HUES6 (cell line): ENCODE results near the gene ZNF385C.
A peak's percentile ranks its signal among the peaks of the same experiment; 100 is the strongest.

Source experiments
- H3K27ac ChIP-seq: 2 replicates; pipeline ENCODE4 v1.7.0; 2013; ENCODE audit warnings: low read depth, mild to moderate bottlenecking, low read length, inconsistent platforms
- H3K27me3 ChIP-seq: 2 replicates; pipeline ENCODE4 v1.6.1; 2013; ENCODE audit warnings: low read length; ENCODE audit not compliant: control insufficient read depth, insufficient read depth
- H3K36me3 ChIP-seq: 2 replicates; pipeline ENCODE4 v1.6.1; 2013; ENCODE audit warnings: low read length; ENCODE audit not compliant: control insufficient read depth, insufficient read depth
- H3K4me1 ChIP-seq: 2 replicates; pipeline ENCODE4 v1.6.1; 2013; ENCODE audit warnings: low read length; ENCODE audit not compliant: control insufficient read depth, insufficient read depth
- H3K4me3 ChIP-seq: 2 replicates; pipeline ENCODE4 v1.5.1; 2013; ENCODE audit warnings: low read depth, low read length
- H3K9ac ChIP-seq: one replicate; pipeline ENCODE4 v1.6.1; 2013; ENCODE audit warnings: mild to moderate bottlenecking, low read length
- H3K9me3 ChIP-seq: 2 replicates; pipeline ENCODE4 v1.6.1; 2013; ENCODE audit warnings: low read depth, low read length; ENCODE audit not compliant: control insufficient read depth, insufficient read depth

Gene ZNF385C

DNA sequence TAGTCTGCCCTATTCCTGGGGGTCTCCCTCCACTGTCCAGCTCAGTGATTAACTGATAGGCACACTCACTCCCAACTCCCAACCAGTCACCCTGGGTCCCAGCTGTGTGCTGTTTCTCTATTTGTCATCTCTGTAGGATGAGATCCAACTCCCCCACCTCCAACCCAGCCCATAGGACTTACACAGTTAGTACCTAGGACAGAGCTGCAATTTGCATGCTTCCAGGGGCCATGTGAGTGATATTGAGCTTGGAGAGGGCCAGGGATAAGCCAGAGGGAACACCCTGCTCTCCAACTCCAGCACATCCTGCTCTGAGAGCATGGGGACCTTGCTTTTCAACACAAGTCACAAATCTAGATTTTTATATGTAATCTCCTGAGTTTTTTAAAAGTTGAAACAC is 56.7 kb downstream of the ZNF385C start:
- Histone ChIP-seq H3K9ac (no peak overlapping the region), H3K36me3 (no peaks in the 10 kb centered on the region), H3K9me3 (no peaks in the 10 kb centered on the region), H3K4me3 (no peak overlapping the region), H3K4me1 (peaks cover 18% of the 10 kb centered on the region), H3K27me3 (no peaks in the 10 kb centered on the region), H3K27ac (no peak overlapping the region)

DNA sequence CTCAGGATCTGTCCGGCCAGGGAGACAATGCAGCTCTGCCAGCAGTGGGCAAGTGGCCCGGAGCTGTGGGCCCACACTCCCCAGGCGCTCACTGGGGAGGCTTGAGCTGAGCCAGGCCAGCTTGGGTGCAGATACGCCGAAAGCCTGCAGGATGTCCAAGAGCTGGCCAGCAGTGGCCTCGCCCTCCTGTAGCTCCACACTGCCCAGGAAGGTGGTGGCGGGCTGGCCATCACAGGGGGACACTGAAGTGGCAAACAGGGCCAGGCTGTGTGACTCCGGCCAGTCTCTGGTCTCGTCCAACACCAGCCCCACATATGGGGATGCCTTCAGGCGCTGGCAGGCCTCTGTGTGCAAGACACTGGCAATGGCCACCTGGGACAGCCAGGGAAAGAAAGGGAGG is 57.5 kb downstream of the ZNF385C start:
- Histone ChIP-seq H3K27ac (no peak overlapping the region), H3K9me3 (no peaks in the 10 kb centered on the region), H3K4me1 (peaks cover 18% of the 10 kb centered on the region), H3K27me3 (no peaks in the 10 kb centered on the region), H3K9ac (no peak overlapping the region), H3K4me3 (no peak overlapping the region), H3K36me3 (no peaks in the 10 kb centered on the region)

DNA sequence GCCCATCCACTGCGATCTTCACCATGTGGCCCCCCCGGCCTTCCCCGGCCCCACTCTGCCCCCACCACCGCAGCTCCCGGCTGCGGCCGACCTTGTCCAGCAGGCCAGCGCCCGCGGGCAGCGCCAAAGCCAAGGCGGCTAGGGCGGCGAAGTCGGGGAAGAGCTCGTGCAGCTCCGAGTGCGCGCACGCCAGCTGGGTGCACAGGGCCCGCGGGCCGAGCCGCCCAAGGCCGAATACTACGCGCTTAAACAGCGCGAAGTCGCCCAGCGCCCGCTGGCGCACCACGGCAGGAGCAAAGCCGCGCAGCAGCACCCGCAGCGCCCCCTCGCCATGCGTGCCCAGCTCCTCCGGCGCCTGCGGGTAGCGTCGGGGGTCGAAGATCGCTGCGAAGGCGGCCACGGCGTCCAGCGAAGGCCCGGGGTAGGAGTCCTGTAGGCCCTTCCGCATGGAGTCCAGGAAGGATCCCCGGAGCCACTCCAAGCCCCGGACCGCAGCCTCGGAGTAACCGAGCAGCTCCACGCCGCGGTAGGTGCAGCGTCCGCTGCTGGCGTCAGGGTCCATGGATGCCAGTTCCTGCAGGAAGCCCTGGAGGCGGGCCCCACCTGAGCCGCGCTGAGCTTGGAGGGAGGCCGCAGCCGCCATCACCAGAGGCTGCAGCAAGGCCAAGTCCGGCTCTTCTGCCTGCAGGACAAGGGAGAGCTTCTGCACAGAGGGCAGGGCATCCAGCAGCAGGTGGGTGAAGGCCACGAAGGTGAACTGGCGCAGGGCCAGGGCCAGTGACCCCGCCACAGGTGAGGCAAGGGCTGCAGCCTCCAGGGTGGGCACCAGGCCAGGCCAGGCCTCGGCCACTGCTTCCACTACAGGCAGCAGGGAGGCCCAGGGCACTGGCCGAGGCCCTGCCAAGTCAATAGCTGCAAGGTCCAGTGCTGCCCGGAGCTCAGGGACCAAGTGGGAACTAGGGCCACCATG is 58.2 kb downstream of the ZNF385C start:
- H3K4me1 ChIP-seq: peaks cover 18% of the 10 kb centered on the region

DNA sequence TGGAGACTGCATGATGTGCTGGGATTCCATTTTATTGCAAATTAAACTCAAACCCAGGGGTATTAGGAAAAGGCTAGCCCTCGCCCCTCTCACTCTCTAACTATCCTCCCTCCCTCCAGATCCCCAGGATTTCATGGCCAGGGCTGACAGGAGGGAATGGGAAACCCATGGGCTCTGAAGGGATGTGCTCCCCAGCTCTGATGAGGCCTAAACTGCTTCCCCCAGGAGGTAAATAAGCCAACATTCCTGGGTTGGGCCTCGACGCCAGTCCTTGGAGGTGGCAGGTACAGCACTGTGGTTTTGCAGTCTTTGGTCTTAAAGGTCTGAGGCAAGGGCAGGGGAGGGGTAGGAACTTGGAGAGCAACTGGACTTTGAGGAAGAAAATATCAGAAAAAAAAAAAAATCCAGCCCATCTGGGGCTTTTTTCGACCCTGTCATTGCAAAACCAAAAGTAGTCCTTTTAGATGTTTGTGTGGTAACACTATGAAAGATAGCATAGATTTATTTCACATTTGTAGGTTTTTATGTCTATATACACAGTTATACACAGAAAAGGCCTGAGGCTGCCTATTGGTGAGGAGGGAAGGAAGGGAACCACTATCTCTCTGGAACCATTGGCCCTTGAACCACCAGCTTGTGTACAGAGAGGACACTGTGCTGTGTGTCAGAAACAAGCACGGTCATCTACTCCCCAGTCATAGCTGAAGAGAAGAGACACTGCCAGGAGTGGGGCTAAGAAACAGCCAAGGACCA is 59.9 kb downstream of the ZNF385C start:
- Histone ChIP-seq H3K27me3 (no peaks in the 10 kb centered on the region), H3K4me3 (no peak overlapping the region), H3K9ac (no peak overlapping the region), H3K36me3 (no peaks in the 10 kb centered on the region), H3K4me1 (peaks cover 18% of the 10 kb centered on the region), H3K27ac (no peak overlapping the region), H3K9me3 (no peaks in the 10 kb centered on the region)

More for the DNA sequence above, 58.2 kb downstream of the ZNF385C start:
- Histone ChIP-seq H3K27me3 (no peaks in the 10 kb centered on the region), H3K27ac (no peak overlapping the region), H3K4me3 (no peak overlapping the region), H3K36me3 (no peaks in the 10 kb centered on the region), H3K9ac (no peak overlapping the region), H3K9me3 (no peaks in the 10 kb centered on the region)

DNA sequence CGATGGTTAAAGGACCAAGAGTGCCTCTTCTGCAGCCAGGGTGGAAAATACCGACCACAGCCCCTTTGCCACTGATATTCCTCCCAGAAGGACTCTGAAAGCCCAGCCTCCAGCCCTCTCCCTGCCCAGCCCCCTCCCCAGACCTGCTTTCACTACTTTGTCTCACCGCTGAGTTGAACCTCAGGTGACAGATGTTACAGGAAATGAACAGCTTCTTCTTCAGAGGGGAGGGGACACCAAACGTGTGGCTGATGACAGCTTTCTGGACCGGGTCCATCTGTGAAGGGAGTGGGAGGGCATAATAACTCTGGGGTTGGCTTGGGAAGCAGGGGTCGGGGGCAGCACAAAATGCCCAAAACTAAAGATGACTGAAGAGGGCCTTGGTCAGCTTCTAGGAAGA is 64.2 kb downstream of the ZNF385C start:
- no peak overlapping the region for H3K4me3 ChIP-seq
- H3K36me3 ChIP-seq: no peaks in the 10 kb centered on the region
- H3K9me3 ChIP-seq: no peaks in the 10 kb centered on the region
- H3K27me3 ChIP-seq: no peaks in the 10 kb centered on the region
- H3K27ac ChIP-seq: no peak overlapping the region
- peaks cover 14% of the 10 kb centered on the region for H3K4me1 ChIP-seq
- H3K9ac ChIP-seq: no peak overlapping the region

DNA sequence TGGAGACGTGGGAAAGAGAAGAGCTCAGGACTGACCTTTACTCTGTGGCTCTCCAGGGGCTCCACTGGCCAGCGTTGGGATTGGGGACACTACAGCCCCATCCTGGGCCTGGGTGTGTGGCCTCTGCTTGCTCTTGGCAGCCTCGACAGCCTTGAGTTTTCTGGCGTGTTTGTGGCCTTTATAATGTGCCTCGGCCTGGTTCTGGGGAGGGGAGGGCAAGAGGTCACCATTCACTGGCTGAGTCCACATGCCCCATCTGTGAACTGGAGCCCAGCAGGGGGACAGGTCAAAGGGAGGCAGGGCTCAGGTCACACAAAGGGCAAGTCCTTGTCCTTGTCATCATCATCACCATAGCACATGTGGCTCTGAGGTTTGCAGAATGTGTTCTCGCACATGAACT is 66.7 kb downstream of the ZNF385C start:
- no peaks in the 10 kb centered on the region for H3K27me3 ChIP-seq
- H3K9ac ChIP-seq: no peak overlapping the region
- no peaks in the 10 kb centered on the region for H3K36me3 ChIP-seq
- H3K9me3 ChIP-seq: no peaks in the 10 kb centered on the region
- no peak overlapping the region for H3K27ac ChIP-seq
- H3K4me3 ChIP-seq: no peak overlapping the region
- peaks cover 20% of the 10 kb centered on the region for H3K4me1 ChIP-seq

DNA sequence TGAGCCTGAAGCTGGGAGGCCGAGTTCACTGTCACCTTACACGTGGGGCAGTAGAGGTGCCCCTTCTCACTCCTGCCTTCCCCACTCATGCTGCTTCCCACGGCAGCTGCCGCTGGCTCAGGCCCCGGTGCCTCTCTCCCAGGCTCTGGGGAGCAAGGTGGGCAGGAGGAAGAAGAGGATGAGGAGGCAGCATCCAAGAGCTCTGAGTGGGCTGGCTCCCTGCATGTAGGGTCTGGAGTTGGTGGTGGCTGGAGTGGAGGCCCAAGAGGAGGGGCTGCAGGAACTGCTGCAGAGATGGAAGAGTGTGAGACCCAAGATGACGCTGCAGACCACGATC is 69.5 kb downstream of the ZNF385C start:
- Histone ChIP-seq H3K9me3 (no peaks in the 10 kb centered on the region), H3K9ac (no peak overlapping the region), H3K27ac (no peak overlapping the region), H3K4me3 (no peak overlapping the region), H3K27me3 (no peaks in the 10 kb centered on the region), H3K36me3 (peaks cover 10% of the 10 kb centered on the region), H3K4me1 (peaks cover 26% of the 10 kb centered on the region)

DNA sequence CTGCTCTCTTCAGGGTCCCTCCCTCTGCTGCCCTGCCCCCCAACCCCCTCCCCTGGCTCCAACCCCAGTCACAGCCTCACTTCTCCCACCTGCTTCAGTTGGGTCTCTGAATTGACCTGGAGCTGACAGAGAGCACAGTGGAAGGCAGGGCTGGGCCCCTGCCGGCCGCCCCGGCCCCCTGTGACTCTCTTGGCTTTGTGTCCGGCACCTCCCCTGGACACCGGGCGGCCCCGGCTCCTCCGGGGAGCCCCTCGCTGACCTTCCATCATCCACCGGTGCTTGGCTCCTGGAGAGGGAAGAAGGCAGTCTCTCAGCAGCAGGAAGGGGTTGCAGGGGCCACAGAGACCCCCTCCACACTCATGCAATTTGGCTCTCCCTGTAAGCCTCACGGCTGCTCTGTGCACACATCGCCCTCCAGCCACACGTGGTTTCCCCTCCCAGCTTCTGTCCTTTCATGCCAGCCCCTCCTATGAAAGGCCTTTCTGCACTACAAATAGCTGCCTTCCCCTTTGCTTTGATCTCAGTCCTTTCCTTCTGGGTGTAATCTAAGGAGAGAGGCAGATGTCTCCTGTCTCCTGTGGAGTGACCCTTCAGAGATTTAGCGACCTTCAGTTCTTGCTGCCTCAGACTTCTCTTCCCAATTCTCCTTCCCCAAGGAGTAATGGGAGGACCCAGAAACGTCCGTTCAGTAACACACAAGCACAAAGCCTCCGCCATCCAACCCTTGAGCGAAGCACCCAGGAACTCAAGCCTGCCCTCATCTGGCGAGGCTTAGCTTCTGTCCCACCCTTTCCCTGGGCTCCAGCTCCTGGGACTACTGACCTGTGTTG is 70.1 kb downstream of the ZNF385C start:
- Histone ChIP-seq H3K27ac (no peak overlapping the region), H3K4me1 (peaks cover 26% of the 10 kb centered on the region), H3K27me3 (no peaks in the 10 kb centered on the region), H3K9ac (peak overlapping the region; percentile 18), H3K9me3 (no peaks in the 10 kb centered on the region), H3K4me3 (peak overlapping the region; percentile 17; the same call in 1 of the 2 replicates), H3K36me3 (peaks cover 16% of the 10 kb centered on the region)

DNA sequence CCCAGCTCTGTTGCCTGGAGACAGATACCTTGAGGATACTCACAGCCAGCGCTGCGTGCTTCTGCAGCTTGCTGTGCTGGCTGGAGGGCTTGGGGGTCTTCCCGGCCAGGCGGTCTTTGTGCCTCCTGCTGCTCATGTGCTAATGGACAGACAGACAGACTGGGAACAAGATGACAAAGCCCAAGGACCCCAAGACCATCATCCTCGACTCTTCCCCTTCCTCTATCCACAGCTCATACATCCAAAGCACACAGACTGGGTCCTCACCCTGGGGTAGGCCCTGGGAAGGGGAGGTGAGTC is 70.7 kb downstream of the ZNF385C start:
- Histone ChIP-seq H3K27me3 (no peaks in the 10 kb centered on the region), H3K4me1 (peaks cover 26% of the 10 kb centered on the region), H3K36me3 (peaks cover 22% of the 10 kb centered on the region), H3K9me3 (no peaks in the 10 kb centered on the region), H3K27ac (no peak overlapping the region), H3K9ac (peak overlapping the region; percentile 18), H3K4me3 (no peak overlapping the region)

DNA sequence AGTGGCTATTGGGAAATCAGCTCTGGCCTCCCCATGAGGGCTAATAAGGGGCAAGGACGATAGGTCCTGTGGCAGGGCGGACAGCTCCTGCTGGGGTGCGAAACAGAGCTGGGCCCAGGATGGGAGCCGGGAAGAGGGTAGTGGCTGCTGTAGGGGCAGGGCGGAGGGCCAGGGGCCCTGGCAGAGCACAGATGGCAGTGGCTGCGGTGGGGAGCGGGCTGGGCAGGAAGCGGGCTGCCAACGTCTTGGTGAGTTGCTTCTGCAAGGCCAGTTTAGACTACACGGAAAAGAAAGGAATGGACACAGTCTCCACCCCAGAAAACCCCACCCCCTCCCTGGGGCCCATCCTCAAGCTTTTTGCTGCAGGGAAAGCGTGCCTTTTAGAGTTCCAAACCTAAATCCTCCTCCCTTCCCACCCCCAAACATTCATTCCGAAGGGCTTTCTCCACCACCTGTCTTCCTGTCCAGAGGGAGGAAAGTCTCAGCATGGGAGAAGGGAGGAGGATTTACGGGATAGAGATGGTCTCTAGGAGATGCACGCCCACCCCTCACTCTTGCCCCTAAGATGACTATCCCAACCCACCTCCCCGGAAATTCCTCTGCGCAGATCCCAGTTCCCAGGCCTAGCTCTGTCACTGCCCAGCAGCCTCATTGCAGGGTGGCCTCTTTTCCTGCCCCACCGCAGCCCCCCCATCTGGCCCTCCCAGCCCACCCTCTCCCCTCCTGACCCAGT is 71.2 kb downstream of the ZNF385C start:
- no peaks in the 10 kb centered on the region for H3K9me3 ChIP-seq
- no peaks in the 10 kb centered on the region for H3K27me3 ChIP-seq
- H3K4me1 ChIP-seq: peaks cover 26% of the 10 kb centered on the region
- peaks cover 27% of the 10 kb centered on the region for H3K36me3 ChIP-seq
- H3K9ac ChIP-seq: no peak overlapping the region
- no peak overlapping the region for H3K27ac ChIP-seq
- no peak overlapping the region for H3K4me3 ChIP-seq
